NCI-H2081 treated with DMSO at 0.1 percent for 48 hours (cell line): ENCODE measurements around the gene KANSL3.

ENCODE experiments used
- DNase-seq: peaks from one replicate; lab custom pipeline; 2025; lab: John Stamatoyannopoulos, UW

The KANSL3 gene

GRCh38 chr2:96604104-96604503 is 34.0 kb downstream of the KANSL3 start:
- DNase-seq: no peak

- DNase-seq: no peak
These were observed 35.7 kb downstream of the KANSL3 start for GRCh38 chr2:96602330-96602823.

DNA sequence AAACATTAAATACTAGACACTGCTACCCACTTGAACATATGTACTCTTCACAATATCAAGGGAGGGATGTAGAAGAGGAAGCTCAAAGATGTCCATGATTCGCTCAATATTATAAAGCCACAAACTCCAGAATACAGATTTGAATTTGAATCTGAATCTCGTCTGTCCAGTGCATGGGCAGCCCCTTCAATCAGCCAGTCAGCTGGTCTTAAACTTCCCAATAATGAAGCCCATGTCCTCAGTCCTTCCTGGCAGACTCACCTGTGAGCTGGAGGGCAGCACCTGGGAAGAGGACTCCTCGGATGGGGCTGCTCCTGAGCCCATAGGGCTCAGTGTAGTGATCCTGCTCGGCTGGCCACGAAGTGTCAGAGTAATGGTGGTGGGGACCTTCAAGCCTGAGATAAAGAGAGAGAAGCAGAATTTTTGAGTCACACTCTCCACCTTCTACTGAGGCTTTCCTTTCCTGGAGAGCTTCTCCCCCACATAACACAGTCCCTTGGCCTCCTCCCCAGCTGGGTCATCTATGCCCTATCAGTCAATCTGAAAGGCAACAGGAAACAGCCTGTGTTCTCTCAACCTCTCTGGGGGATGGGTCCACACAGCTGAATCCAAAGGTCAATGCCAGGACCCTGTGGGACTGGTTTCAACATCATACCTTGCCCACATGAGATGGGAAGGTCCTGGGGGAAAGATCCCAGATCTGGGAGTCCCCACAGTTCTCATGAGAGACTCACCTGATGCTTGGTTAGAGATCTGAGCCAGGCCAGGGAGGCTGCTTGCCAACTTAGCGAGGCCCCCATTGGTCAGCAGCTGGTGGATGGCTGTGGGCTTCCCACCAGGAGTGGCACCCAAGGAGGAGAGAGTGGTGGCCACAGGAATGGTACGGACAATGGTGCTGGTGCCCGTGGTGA is 36.5 kb downstream of the KANSL3 start:
- no peak for DNase-seq

GRCh38 chr2:96599941-96600340 is 38.2 kb downstream of the KANSL3 start:
- no peak for DNase-seq

DNA sequence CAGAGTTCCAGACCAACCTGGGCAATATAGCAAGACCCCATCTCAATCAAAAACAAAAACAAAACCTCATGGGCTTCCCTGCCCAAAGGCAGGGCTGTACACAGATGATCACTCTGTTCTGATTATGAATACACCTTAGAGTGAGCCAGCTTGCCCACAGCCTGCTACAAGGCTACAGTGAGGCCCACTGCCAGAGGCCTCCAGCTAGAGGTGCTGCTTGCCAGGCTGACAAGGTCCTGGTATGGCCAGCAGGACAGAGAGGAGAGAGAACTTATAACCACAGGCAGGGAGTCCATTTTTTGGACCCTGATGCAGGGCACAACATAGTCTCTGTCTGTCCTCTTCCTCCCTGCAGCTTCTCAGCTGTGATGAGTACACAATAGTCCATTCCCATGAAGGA is 41.5 kb downstream of the KANSL3 start:
- no peak for DNase-seq

DNA sequence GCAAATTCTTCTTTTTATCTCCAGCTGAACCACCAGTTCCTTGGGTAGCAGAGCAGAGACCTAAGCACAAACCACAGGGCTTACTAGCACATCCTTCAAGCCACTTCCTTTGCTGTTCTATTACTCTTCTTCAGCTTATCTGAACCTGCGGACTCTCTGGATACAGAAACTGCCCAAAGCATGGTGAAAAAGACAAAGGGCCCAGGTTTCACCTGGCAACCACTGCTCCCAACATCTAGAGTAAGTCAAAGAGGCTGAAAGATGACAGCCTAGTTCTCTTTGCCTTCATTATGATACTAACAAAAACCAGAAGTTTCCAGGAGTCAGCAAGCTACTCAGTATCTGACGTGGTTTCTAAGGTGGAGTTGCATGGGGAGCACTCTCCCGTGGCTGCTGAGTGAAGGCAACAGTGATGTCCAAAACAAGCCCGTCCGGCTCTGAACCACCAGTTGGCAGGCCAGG is 43.4 kb downstream of the KANSL3 start:
- DNase-seq: no peak

DNA sequence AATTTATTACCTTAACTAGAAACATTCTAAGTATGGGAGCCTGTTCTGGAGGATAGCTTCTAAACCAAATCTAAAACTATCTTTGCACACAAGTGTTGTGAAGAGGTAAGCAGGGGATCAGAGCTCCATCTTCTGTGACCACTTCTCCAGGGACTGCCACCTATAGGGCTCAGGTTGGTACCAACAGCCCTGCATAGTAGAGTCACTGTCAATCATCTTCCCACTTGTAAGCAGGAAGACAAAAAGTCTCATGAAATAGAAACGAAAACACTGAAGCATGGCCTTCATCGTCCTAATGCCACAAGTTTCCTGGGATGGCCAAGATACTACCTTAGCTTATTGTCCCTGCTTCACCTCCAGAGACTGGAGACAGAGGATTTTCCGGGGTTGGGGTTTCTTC is 43.8 kb downstream of the KANSL3 start:
- DNase-seq: no peak

DNA sequence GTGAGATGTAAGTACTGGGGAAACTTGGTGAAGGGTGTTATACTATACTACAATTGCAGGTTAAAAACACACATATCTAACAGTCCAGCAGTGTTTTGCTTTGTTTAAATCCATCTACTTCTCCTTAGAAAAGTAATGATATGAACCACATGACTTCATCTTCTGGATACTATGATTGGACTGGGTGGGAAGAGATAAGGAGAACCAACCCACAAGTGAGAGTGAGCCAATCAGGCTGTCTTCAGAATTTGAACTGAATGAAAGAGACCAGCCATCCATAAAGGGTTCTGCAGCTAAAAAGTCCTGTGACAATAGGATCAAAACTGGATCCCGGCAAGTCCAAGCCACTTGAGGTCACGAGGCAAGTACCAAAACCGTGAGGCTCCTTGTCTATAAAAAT is 46.6 kb downstream of the KANSL3 start:
- DNase-seq: no peak

DNA sequence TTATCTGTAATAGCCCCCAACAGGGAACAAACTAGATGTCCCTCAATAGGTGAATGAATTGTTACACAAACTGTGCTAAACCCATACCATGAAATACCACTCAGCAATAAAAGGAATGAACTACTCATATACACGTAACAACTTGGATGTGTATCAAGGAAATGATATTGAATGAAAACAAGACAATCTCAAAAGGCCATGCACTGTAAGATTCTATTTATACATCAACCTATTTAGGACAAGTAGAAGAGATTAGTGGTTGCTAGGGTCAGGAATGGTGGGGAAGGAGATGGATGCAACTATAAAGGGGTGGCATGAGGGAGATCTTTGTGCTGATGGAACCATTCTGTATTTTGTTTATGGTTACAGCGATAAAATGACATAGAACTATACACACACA is 47.1 kb downstream of the KANSL3 start:
- no peak for DNase-seq

DNA sequence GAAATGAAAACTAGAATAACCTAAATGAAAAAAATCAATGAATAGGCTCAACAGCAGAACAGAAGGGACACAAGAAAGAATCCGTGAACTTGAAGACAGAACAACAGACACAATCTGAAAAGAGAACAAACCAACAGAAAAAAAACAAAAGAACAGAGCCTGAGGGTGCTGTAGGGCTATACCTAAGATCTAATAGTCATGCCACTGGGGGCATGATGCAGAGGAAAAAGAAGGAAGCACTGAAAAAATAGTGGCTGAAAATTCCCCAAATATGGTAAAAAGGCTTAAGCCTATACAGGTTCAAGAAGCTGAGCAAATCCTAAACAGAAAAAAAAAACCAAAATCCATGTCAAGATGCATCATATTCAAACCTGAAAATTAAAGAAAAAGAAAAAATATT is 50.3 kb downstream of the KANSL3 start:
- DNase-seq: no peak

DNA sequence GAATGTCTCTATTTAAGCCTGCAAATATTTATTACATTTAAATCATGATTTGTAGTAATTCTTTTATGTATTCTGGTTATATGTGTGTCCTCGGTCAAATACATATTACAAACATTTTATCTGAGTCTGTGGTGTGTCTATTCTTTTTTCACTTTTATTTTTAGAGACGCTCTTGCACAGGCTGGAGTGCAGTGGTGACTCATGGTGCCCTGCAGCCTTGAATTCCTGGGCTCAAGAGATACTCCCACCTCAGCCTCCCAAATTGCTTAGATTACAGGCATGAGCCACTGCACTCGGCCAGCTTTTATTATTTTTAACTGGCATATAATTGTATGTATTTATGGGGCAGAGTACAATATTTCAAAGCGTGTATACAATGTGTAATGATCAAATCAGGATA is 54.1 kb downstream of the KANSL3 start:
- DNase-seq: no peak

GRCh38 chr2:96580771-96581170 is 57.3 kb downstream of the KANSL3 start:
- no peak for DNase-seq

GRCh38 chr2:96579422-96579821 is 58.7 kb downstream of the KANSL3 start:
- DNase-seq: no peak

GRCh38 chr2:96578731-96579130 is 59.4 kb downstream of the KANSL3 start:
- DNase-seq: no peak

DNA sequence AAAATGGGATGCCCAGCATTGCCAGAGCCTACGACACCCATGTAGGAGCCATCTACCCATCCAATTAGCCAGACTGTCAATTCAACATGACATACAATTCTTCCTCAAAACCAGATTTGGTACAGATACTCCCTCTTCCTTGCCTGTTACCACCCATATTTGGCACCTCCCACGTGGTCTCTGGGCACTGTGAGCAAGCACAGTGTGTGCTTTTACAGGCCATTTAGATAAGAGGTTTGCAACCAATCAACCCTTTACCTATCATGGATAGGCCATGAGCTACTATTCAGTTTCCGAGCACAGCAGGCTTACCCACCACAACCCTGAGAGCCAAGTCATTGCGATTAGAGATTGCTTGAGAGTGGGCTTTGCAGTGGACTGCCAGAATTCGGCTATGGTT is 60.6 kb downstream of the KANSL3 start:
- no peak for DNase-seq

DNA sequence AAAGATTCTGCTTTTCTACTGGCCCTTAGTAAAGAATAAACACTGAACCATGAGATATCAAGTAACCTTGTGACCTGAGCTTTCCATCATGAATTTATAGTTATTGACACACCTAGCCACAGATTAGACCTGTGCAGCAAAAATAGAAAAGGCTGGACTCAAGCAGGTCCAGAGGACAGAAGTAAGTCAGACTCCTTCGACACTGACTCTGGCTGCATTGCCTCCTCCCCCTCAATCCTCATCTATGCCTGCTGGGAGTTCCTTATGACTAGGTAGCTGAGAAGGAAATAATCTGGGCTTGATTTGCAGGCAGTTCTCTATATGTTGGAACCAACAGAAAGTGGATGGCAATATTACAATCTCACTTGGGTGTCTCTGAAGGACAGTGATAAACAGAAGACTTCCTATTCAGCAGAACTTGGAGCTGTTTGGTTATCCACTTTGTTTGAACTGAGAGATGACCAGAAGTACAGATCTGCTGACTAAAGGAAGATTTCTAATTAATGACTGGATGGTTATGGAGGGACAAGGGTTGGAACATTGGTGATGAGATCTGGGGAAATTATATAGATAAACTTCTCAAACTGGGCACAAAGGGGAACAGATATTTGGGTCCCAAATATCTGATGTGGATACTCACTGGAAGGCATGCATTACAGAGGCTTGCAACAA is 62.2 kb downstream of the KANSL3 start:
- DNase-seq: no peak

- DNase-seq: no peak
These were observed 63.7 kb downstream of the KANSL3 start for GRCh38 chr2:96574364-96574763.

DNA sequence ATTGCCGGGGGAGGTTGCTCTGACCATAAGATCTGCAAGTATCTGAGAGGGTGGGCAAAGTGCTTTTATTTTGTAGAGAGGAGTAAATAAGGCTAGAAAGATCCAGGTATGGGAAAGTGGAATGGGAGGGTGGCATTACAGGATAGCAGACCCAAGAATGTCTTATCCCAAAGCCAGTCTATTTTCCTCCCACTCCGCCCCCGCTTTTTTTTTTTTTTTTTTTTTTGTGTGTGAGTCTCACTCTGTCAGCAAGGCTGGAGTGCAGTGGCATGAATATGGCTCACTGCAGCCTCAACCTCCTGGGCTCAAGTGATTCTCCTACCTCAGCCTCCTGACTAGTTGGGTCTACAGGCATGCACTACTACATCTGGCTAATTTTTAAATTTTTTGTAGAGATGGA is 70.0 kb downstream of the KANSL3 start:
- no peak for DNase-seq

GRCh38 chr2:96565111-96565510 is 73.0 kb downstream of the KANSL3 start:
- no peak for DNase-seq

DNA sequence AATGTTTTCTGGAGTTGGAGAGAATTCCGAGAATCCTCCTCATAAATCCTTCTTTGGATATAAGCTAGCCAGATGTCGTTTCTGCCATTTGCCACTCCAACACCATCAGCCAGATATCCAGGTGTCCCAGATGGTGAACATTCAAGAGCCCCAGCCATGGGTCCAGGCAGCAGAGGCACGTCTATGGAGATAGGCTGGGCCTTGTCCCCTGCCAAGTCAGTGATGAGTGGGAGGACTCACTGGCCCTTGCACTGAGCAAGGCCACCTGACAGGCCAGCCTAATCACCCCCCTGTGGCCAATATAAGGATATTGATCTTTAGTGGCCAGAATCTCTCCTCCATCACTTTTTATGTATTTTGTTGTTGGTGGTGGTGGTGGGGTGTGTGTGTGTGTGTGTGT is 73.5 kb downstream of the KANSL3 start:
- DNase-seq: no peak

DNA sequence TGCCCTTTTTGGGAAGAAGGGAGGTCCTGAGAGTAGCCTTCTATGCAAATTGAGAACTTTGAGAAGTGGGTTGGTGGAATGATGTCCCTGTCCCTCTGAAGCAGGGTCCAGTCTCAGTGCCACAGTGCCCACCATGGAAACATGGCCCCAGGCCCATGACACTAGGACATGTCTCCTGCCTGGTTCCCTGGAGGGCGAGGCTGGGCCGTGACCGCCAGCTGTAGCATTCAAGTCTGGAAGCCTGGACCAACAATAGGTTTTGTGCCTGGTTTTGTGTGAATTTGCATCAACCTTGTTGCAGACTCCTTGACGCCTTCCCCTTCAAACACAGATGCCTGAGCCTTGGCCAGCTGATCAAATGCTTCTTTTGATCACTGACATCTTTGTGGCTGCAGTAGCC is 74.1 kb downstream of the KANSL3 start:
- no peak for DNase-seq

- no peak for DNase-seq
These were observed 79.6 kb downstream of the KANSL3 start for GRCh38 chr2:96558485-96558884.

DNA sequence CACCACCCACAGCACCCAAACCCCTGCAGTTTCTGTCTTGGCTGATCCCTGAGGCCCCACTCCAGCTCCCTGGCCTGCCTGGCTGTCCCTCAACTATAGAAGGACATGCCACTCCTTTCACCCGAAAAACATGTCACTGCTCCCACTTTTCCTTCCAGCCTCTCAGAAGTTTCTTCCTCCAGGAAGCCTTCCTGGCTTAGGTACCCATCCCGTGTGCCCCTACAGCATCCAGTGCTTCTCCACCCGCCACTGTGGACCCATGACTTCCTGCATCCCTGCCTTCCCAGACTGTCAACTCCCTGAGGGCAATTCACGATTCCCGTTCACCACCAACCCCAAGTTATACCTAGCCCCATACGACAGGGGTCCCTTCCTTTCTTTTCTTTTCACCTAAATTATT is 80.1 kb downstream of the KANSL3 start:
- DNase-seq: no peak
